GM12864 (cell line): ENCODE measurements around the gene PSMD11.

Experiments used
- DNase-seq: peaks from one replicate; pipeline ENCODE4 v3.0.0-alpha.2; 2011; ENCODE audit warnings: low read depth
- H3K4me3 ChIP-seq: 2 replicates; pipeline ENCODE4 v1.5.1; 2011; ENCODE audit warnings: mild to moderate bottlenecking, low read depth, low read length, control low read depth
- CTCF ChIP-seq: IDR thresholded peaks from 2 replicates; pipeline ENCODE4 v1.5.1; 2011; ENCODE audit warnings: low read depth, mild to moderate bottlenecking, moderate library complexity, low read length, control low read depth, inconsistent platforms; ENCODE audit errors: missing control alignments

PSMD11 gene

GRCh38 chr17:32451879-32452278, 7.6 kb downstream of the PSMD11 start:
- DNase-seq, result no peak
- no peak overlapping the region for H3K4me3 ChIP-seq
- TF ChIP-seq CTCF, result no peak

GRCh38 chr17:32452281-32452680, 8.0 kb downstream of the PSMD11 start:
- DNase-seq, result no peak
- TF ChIP-seq CTCF, result no peak
- H3K4me3 ChIP-seq, result no peak overlapping the region

- no peak overlapping the region for H3K4me3 ChIP-seq
- no peak for DNase-seq
- TF ChIP-seq CTCF, result no peak
Measured at GRCh38 chr17:32453370-32453769, 9.1 kb downstream of the PSMD11 start.

- no peak for TF ChIP-seq CTCF
Measured at GRCh38 chr17:32458371-32458770, 14.1 kb downstream of the PSMD11 start.

GRCh38 chr17:32460054-32460453, 15.7 kb downstream of the PSMD11 start:
- DNase-seq, result no peak
- no peak for TF ChIP-seq CTCF
- no peak overlapping the region for H3K4me3 ChIP-seq

More at GRCh38 chr17:32458371-32458770, 14.1 kb downstream of the PSMD11 start:
- no peak overlapping the region for H3K4me3 ChIP-seq
- no peak for DNase-seq

- no peak for DNase-seq
- no peak for TF ChIP-seq CTCF
- H3K4me3 ChIP-seq, result no peak overlapping the region
Measured at GRCh38 chr17:32461498-32461852, 17.2 kb downstream of the PSMD11 start.

GRCh38 chr17:32461853-32462617, 17.7 kb downstream of the PSMD11 start:
- H3K4me3 ChIP-seq, result no peak overlapping the region
- DNase-seq, result no peak
- TF ChIP-seq CTCF, result peak; percentile 63
